IPS-15b (cell line): ENCODE results near the gene BCKDK.

Source experiments
- H3K27me3 ChIP-seq: one replicate; pipeline ENCODE4 v1.6.1; 2013; ENCODE audit warnings: low read length; ENCODE audit not compliant: control insufficient read depth, insufficient read depth
- H3K36me3 ChIP-seq: one replicate; pipeline ENCODE4 v1.6.1; 2013; ENCODE audit warnings: low read length; ENCODE audit not compliant: control insufficient read depth, insufficient read depth
- H3K4me1 ChIP-seq: one replicate; pipeline ENCODE4 v1.6.1; 2013; ENCODE audit warnings: mild to moderate bottlenecking, low read length; ENCODE audit not compliant: control insufficient read depth, insufficient read depth
- H3K4me3 ChIP-seq: one replicate; pipeline ENCODE4 v1.5.1; 2013; ENCODE audit warnings: low read depth, low read length
- H3K9ac ChIP-seq: one replicate; pipeline ENCODE4 v1.6.1; 2013; ENCODE audit warnings: low read depth, mild to moderate bottlenecking, low read length
- H3K9me3 ChIP-seq: one replicate; pipeline ENCODE4 v1.6.1; 2013; ENCODE audit warnings: mild to moderate bottlenecking, low read length; ENCODE audit not compliant: control insufficient read depth, insufficient read depth

The BCKDK gene

DNA sequence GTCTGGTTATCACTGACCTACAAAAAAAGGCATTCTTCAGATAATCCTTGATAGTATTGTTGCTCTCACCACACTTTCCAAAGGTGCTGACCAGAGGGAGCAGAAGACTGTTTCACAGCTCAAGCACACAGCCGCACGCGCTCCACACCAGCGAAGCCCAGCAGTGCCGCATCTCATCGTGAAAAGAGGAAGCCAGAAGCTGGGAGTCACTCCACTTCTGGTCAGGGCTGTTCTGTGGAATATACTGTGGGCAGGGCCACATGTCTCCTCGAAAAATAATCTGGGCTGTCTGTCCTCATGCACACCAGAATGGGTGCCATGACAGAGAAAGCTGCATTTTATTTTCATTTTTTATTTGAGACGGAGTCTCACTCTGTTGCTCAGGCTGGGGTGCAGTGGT, 49.0 kb downstream of the BCKDK start:
- H3K27me3 ChIP-seq: no peaks in the 10 kb centered on the region
- no peaks in the 10 kb centered on the region for H3K4me1 ChIP-seq
- no peaks in the 10 kb centered on the region for H3K36me3 ChIP-seq
- no peak overlapping the region for H3K9ac ChIP-seq
- H3K9me3 ChIP-seq: no peaks in the 10 kb centered on the region
- H3K4me3 ChIP-seq: no peak overlapping the region
